Kidney epithelial cell (primary cell): ENCODE data around the gene ZNF516. TPM values are rescaled to one million over a fixed set of nuclear protein-coding genes. Genes with fewer than 3 reads are reported as not detected.

ENCODE experiments used
- DNase-seq: peaks from one replicate; pipeline ENCODE4 v3.0.0-alpha.2; 2010; ENCODE audit warnings: low read depth
- H3K27me3 ChIP-seq: 2 replicates; pipeline ENCODE4 v1.6.0; 2011; ENCODE audit warnings: low read length; ENCODE audit not compliant: control insufficient read depth, insufficient read depth
- H3K36me3 ChIP-seq: 2 replicates; pipeline ENCODE4 v1.5.1; 2011; ENCODE audit warnings: low read length; ENCODE audit not compliant: control insufficient read depth, insufficient read depth
- H3K4me3 ChIP-seq: 2 replicates; pipeline ENCODE4 v1.5.1; 2011; ENCODE audit warnings: low read depth, mild to moderate bottlenecking, control low read depth, low read length
- CTCF ChIP-seq: IDR thresholded peaks from 2 replicates; pipeline ENCODE4 v1.5.1; 2011; ENCODE audit warnings: mild to moderate bottlenecking, moderate library complexity, low read length, control low read depth, inconsistent platforms; ENCODE audit not compliant: insufficient read depth, poor library complexity, severe bottlenecking
- total RNA-seq: library from RNA; depleted of rRNA; stranded (reverse); fragments of >200 nt; gene quantifications from 2 replicates; pipeline ENCODE4 v1.2.3, GENCODE V29; 2015

ZNF516 gene
- total RNA-seq, 1 donor from 2014 or later: 56.1 TPM

DNA sequence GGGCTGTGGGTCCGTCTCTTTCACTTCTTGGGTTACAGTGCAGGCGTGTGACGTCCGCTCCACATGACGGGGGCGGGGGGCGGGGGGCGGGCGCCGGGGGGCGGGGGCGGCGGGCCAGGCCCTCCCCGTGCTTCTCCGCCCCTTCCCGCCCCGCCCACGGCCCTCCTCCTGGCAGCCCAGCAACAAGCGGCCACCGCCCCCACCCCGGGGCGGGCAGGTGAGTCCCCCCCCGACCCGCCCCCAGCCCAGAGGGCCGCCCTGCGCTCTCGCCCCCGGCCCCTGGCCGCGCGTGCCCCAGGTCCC lies 3.6 kb downstream of the ZNF516 start:
- Histone ChIP-seq H3K27me3 (no peaks in the 10 kb centered on the region), H3K36me3 (no peaks in the 10 kb centered on the region), H3K4me3 (peak overlapping the region; percentile 59)
- no peak for DNase-seq
- no peak for TF ChIP-seq CTCF

GRCh38 chr18:76490670-76491472 lies 4.2 kb downstream of the ZNF516 start:
- peak overlapping the region; percentile 59 for H3K4me3 ChIP-seq
- no peaks in the 10 kb centered on the region for H3K27me3 ChIP-seq
- TF ChIP-seq CTCF: no peak
- no peaks in the 10 kb centered on the region for H3K36me3 ChIP-seq
- no peak for DNase-seq

DNA sequence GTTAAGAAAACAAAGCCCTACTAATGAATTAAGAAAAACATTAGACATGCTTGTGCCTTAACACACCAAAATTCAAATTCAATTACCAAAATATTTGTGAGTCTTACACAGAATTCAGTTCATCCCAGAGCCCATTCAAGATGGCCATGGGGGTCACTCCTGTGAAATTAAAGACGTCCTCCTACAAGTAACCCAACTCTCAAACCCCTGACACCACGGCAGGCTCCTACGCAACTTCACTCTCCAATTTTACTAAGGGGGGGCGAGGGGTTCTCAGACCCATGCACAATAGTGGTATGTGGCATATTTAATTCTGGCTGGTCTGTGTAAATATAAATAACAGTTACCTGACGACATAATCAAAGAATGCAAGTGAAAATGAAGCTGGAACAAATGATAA lies 5.0 kb downstream of the ZNF516 start:
- Histone ChIP-seq H3K27me3 (no peaks in the 10 kb centered on the region), H3K4me3 (peak overlapping the region; percentile 59), H3K36me3 (no peaks in the 10 kb centered on the region)
- no peak for DNase-seq
- TF ChIP-seq CTCF: no peak

DNA sequence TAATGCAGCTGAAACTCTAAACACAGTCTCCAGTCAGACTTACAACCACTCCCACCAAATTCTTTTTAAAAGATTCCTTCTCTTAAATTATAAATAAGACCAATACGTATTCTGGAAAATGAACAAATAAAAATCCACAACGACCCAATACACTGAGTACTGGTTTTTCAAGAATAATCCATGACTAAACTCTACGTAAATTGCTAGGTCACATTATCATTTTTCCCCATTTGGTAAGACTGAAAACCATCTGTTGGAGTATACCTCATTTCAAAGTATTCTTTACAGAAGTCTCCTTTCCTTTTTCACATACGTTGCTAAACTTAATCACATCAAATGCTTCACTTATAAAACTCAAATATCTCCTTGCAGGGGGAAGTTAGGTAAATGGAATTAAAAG lies 6.0 kb downstream of the ZNF516 start:
- H3K27me3 ChIP-seq: no peaks in the 10 kb centered on the region
- no peak overlapping the region for H3K4me3 ChIP-seq
- H3K36me3 ChIP-seq: no peaks in the 10 kb centered on the region
- DNase-seq: no peak
- no peak for TF ChIP-seq CTCF

DNA sequence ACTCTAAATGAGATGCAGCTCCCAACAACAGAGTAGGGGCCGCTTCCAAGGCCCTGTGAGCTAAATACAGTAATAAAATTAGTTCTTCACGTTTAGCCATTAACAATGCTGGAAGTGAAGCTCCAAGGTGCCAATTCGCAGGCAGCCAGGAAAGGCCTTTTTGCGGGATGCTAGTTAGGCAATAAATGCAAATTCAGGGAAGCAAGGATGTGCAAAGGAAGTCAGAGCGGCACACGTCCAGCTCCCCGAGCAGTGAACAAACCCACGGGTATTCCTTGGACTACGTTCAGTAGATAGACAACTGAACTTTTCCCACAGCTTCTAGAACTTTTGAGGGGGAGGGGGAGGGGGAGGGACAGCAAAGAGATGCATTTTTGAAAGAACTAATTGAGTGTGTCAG lies 6.9 kb downstream of the ZNF516 start:
- no peak for TF ChIP-seq CTCF
- H3K27me3 ChIP-seq: no peaks in the 10 kb centered on the region
- H3K4me3 ChIP-seq: no peak overlapping the region
- H3K36me3 ChIP-seq: no peaks in the 10 kb centered on the region
- DNase-seq: no peak

DNA sequence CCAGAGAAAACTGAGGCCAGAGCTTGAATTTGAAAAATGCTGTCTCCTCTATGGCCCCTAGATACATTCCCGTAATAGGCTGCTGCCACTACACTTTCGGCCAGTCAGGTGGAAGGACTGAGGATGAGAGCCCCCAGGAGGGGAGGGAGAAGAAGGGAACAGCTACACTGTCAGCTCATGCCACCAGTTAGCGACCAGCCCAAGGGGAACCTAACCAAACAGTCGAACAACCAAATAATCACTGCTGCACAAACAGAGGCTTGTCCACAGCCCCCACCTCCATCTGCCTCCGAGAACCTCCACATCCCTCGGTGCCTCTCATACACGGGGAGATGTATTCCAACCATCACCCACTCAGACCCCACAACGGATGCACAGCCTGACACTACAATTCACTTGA lies 7.3 kb downstream of the ZNF516 start:
- H3K27me3 ChIP-seq: no peaks in the 10 kb centered on the region
- no peaks in the 10 kb centered on the region for H3K36me3 ChIP-seq
- no peak for DNase-seq
- no peak for TF ChIP-seq CTCF
- no peak overlapping the region for H3K4me3 ChIP-seq
